GM10248 (cell line): ENCODE results near the gene TMEM151B.

ENCODE experiments used
- CTCF ChIA-PET: fragments of 300-600 bp; sonication (Branson Sonifier 250); formaldehyde crosslinking; extraction: SDS; loops from one replicate; lab custom pipeline; 2021; ENCODE audit warnings: antibody characterized with exemption; lab: Yijun Ruan, JAX
- POLR2A ChIA-PET: fragments of 350-650 bp; sonication (Branson Sonifier 250); formaldehyde crosslinking; extraction: SDS; loops from one replicate; lab custom pipeline; 2020; ENCODE audit warnings: antibody characterized with exemption; lab: Yijun Ruan, JAX
- DNase-seq: peaks from one replicate; pipeline ENCODE4 v3.0.0; 2012; ENCODE audit errors: extremely low spot score
- TF ChIP-seq, protein P1 (sequence below): IDR thresholded peaks from 2 replicates; pipeline ENCODE4 v1.5.1; 2012; ENCODE audit warnings: mild to moderate bottlenecking, low read depth; ENCODE audit errors: extremely low read depth, missing control alignments, control extremely low read depth

The TMEM151B gene

DNA sequence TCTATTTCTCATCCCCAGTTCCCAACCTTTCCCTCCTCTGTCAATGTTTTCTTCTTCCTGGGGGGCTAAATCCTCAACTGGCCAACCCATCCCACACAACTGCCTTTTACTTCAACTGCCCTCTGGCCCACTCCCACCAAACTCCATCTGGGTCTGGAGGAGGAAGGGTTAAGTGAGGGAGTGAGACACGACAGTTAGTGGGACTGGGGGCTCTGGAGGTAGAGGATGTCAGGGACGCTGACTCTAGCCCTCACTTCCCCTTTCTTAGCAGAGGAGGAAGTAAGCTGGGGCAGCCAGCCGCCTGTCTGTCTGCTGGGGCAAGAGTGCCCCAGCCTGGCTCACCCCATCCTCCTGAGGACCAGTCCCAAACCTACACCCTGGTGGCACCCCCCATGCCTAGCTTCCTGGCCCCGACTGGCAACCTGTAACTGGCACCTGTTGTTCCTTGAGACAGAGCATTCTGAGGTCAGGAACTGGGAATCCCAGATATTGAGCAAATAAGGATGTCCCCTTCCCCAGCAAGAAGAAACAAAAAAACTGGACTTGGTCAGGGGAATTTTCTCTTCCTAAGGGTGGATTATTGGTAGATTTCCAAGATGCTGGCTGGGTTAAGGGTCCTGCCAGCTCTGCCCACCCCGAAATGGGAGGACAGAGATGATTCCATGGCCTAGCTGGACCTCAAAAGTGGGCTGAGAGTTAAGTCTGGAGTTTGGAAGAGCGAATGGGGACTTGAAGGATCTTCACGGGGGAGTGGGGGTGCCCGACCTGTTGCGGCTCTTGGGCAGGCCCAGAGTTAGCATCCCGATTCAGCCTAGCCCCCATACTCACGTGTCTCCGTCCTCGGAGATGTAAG, 5.9 kb upstream of the TMEM151B start:
- peak; percentile 68 for DNase-seq
- TF ChIP-seq, protein P1, sequence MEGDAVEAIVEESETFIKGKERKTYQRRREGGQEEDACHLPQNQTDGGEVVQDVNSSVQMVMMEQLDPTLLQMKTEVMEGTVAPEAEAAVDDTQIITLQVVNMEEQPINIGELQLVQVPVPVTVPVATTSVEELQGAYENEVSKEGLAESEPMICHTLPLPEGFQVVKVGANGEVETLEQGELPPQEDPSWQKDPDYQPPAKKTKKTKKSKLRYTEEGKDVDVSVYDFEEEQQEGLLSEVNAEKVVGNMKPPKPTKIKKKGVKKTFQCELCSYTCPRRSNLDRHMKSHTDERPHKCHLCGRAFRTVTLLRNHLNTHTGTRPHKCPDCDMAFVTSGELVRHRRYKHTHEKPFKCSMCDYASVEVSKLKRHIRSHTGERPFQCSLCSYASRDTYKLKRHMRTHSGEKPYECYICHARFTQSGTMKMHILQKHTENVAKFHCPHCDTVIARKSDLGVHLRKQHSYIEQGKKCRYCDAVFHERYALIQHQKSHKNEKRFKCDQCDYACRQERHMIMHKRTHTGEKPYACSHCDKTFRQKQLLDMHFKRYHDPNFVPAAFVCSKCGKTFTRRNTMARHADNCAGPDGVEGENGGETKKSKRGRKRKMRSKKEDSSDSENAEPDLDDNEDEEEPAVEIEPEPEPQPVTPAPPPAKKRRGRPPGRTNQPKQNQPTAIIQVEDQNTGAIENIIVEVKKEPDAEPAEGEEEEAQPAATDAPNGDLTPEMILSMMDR = no peak
- ChIA-PET CTCF (interaction anchor here (0.8 to 7.3 kb wide), 4 partner anchors 11 to 91 kb away, joined by 3 to 182 read pairs (median 4); partner anchors contain the start of gene AARS2), POLR2A (interaction anchor here (1.6 kb wide), 1 partner anchor 18 kb away, joined by 8 read pairs; the partner anchor contains the start of gene HSP90AB1)

DNA sequence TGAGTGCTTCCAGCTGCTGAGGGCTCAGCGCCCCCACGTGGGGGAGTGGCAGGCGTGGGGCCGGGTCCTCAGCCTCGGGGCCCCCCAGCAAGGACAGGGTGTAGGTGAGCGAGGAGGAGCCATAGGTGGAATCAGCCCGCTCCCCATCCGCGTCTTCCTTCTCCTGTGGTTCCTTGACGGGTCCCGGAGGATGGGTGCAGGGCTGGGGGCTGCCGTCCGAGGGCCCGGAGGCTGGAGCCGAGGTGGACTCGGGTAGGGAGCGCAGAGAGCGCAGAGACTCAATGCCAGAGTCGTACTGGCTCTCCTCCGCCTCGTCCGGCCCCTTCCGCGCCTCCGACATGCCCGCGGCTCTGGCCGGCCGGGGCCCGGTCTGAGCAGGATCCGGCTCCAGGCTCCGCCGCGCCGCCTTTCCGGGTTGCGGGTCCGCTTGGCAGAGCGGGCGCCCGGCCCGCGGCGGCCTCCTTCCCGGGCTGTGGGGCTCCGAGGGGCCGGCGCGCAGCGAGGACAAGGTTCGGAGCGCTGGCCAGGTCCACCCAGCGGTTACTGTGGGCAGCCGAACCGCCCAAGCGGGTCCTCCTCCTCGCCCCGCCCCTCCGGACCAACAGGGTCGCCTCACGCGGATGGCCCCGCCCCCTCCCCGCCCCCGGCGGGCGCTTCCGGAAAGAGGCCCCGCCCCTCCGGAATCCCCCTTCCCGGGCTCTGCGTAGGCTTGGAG, 5.1 kb upstream of the TMEM151B start, which contains the start of gene NFKBIE:
TSS of gene NFKBIE (minus strand) at position 545 of the 715 bp plus-strand sequence. CDS start at position 340, 205 bp downstream.
- POLR2A ChIA-PET = interaction anchor here (1.6 kb wide), 1 partner anchor 18 kb away, joined by 8 read pairs; the partner anchor contains the start of gene HSP90AB1
- TF ChIP-seq, protein P1 = peak; percentile 73
- peak; percentile 94 for DNase-seq
- CTCF ChIA-PET = interaction anchor here (1.1 to 7.3 kb wide), 4 partner anchors 12 to 92 kb away, joined by 4 to 182 read pairs (median 74); partner anchors contain the start of gene AARS2

DNA sequence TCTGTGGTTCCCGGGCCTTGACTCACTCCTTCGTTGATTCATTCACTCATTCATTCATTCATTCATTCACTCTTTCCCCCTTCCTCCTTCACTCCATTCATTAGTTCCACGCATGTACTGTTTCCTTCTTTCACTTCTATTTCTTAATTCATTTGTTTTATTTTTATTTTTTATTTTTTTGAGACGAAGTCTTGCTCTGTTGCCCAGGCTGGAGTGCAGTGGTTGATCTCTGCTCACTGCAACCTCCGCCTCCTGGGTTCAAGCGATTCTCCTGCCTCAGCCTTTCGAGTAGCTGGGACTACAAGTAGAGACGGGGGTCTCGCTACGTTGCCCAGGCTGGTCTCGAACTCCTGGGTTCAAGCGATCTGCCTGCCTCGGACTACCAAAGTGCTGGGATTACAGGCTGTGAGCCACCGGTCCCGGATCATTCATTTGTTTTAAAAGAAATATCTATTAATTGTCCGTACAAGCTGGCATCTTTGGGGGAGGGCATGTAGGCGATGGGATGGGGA, 4.5 kb upstream of the TMEM151B start:
- POLR2A ChIA-PET = no interaction called here
- CTCF ChIA-PET = interaction anchor here (4.4 to 7.3 kb wide), 3 partner anchors 21 to 72 kb away, joined by 39 to 182 read pairs (median 142); partner anchors contain the start of gene AARS2
- no peak for DNase-seq
- TF ChIP-seq, protein P1 = no peak

- TF ChIP-seq, protein P1 = no peak
- ChIA-PET POLR2A (interaction anchor here (1.2 kb wide), 1 partner anchor 20 kb away, joined by 7 read pairs; the partner anchor contains the start of gene HSP90AB1), CTCF (interaction anchor here (0.7 to 7.3 kb wide), 23 partner anchors 8 to 165 kb away, joined by 3 to 182 read pairs (median 9); partner anchors contain the start of genes AARS2 and MYMX)
- DNase-seq = peak; percentile 81
Observed at GRCh38 chr6:44266347-44266746, 3.9 kb upstream of the TMEM151B start.

GRCh38 chr6:44267252-44267651, 3.0 kb upstream of the TMEM151B start:
- ChIA-PET CTCF (interaction anchor here (0.7 to 7.3 kb wide), 30 partner anchors 9 to 194 kb away, joined by 3 to 182 read pairs (median 6); partner anchors contain the start of genes AARS2, HSP90AB1 and MYMX), POLR2A (interaction anchor here (1.2 kb wide), 1 partner anchor 21 kb away, joined by 7 read pairs; the partner anchor contains the start of gene HSP90AB1)
- TF ChIP-seq, protein P1 = no peak
- DNase-seq = no peak
